NCI-H748 treated with DMSO at 0.1 percent for 48 hours (cell line): ENCODE measurements around the gene EPN2.

Experiments used
- DNase-seq: peaks from one replicate; lab custom pipeline; 2025; lab: John Stamatoyannopoulos, UW

Gene EPN2

DNA sequence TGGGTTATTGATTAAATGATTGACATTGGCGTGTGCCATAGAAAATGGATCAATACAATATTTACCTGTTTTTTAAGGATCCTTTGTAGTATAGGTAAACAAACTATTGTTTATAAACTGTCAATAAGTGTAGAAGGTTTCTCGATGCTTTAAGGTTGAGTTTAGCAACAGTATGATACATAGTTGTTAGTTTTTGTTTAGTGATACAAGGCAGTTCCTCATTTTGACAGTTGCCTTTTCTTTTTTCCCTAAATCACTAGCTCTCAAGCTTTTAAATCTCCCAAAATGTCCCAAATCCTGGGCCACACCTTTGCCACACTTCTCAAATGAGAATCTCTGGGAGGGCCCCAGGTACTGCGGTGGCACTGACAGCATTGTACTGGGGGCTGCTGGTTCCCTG lies 57.3 kb downstream of the EPN2 start:
- no peak for DNase-seq

DNA sequence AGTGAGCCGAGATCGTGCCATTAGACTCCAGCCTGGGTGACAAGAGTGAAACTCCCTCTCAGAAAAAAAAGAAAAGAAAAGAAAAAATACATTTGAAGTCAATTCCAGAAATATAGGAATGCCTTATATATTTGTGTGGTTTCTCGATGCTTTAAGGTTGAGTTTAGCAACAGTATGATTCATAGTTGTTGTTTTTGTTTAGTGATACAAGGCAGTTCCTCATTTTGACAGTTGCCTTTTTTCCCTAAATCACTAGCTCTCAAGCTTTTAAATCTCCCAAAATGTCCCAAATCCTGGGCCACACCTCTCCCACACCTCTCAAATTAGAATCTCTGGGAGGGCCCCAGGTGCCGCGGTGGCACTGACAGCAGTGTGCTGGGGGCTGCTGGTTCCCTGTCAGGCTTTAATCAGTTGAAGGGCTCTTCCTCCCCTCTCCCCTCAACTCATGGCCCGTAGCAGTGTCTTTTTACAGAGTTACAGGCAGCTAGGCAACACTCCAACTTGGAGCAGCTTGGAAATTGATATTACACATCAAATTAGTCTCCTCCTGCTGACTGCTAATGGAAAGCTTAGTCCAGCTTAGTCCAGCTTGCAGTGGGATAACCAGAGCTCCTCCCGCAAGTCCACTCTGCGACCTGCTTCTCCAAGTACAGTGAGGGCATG lies 58.4 kb downstream of the EPN2 start:
- DNase-seq: no peak

DNA sequence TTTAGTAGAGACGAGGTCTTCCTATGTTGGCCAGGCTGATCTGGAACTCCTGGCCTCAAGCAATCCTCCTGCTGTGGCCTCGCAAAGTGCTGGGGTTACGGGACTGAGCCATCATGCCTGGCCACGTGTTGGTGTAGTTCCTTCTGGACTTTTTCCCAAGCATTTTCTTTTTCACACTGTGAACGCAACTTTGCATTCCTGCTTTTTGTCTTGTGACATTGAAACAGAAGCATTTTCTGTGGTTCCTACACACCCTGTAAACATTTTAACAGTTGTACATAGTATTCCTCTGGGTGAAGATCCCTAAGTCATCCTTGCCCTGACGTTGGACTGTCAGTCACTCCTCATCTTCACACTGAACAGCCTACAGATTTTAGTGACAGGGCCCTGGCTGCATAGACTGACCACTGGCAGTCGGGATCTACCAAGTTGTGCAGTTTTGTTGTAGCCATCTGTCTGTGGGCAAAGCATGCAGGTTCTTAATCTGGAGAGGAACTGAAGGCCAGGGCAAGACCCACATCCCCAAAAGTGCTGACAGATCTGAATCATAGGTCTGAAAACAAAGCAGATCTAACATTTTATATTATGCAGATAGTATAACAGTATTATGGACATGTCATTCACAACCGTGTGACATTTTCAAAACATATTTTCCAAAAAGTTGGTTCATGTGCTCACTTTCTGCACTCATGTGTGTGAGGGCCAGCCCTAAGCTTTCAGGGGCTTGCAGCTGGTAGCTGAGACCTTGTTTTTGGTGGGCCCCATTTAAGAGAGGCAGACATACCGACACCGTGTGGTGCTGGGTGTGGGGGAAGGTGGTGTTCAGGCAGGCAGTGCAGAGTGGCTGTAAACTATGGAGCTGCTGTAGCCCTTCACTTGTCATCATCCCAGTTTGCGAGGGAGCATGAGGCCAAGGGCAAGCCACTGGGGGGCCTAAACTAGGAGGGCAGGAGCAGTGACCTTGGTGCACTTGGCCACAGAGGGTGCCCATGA lies 59.9 kb downstream of the EPN2 start:
- no peak for DNase-seq

DNA sequence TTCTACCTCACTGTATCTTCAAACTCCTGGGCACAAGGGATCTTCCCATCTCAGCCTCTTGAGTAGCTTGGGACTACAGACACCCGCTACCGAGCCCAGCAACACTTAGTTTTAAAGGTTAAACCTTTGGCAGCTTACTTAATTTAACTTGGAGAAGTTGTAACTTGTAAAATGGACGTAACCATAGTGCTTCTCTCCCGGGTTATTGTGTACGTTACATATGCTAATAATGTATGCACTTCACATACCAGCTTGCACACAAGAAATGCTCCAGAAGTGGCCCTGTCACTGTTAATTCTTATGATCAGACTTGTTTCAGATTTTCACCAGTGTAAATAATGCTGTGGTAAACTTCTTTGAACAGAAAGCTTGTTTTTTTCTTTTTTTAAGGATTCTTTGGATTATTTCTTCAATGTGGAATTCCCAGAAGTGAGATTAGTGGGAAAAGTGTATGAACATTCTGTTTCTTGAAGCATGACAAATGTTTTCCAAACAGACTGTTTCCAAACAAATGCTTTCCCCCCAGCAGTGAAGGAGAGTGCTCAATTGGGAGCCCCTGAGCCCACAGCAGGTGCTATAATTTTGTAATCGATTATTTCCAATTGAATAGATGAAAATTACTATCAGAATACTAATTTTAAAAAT lies 61.5 kb downstream of the EPN2 start:
- no peak for DNase-seq

DNA sequence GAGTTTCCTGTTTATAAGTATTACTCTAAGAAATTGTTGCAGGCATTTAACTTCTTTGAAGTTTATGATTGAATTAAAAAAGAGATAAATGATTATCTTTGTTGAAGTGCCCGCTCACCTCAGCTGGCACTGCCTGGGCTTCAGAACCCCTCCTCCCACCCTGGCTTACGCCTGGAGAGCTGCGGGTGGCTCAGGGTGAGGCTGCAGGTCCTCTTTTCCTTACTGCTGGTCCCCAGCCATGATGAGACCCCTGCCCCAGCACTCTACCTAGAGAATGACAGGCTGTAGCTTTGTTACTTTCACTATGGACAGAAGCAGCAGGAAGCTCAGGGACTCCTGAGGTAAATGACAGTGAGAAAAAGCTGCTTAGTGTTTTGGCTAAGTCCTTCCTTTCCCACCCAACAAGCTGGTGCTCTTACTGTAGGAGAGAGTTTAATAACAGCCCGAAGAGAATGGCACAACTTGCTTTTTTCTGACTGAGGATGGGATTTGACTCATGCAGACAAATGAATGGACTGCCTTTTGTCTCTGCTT lies 62.1 kb downstream of the EPN2 start:
- no peak for DNase-seq

- DNase-seq: no peak
Measured at GRCh38 chr17:19299866-19300265, 62.7 kb downstream of the EPN2 start.

DNA sequence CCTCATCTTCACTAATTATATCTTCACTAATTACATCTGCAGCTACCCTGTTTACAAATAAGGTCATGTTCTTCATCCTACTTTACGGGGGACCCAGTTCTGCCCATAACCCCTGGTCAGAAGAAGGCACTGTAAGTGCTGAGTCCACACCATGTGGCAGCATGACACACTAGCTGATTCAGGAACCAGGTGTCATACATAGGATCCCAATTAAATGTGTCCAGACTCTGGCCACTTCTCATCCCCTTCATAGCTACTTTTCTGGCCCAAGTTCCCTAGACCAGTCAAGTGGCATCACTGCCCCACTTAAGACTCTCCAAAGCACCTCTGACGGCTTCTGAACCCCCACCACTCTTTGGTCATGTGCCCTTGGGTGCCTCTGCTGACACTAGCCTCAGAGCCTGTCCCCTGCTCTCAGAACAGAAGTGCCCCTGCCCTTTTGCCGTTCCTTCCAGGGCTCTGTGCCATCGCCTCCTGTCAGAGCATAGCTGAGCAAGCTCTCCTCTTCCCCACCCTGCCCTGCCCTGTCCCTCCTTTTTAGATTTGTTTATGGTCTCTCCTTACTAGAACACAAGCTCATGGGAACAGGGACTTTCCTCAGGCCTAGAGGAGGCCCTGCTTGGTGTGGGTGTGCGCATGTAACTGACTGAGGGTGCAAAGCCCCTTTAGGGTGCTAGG lies 64.2 kb downstream of the EPN2 start:
- DNase-seq: no peak

DNA sequence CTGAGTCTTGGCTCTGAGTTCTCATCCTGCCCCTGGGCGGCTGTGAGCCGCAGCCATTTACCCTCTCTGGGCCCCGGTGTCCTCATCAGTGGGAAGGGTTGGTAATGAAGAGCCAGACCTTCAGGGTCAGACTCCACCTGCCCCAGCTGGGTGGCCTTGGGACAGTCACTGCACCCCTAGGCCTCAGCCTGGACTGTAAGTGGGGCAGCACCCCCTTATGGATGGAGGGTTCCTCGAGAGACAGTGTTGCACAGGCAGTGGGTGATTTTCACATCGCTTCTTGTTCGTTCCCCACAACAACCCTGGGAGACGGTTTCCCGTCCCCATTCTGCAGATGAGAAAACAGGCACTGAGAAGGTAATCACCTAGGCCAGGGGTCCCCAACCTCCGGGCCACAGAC lies 64.8 kb downstream of the EPN2 start:
- DNase-seq: no peak

DNA sequence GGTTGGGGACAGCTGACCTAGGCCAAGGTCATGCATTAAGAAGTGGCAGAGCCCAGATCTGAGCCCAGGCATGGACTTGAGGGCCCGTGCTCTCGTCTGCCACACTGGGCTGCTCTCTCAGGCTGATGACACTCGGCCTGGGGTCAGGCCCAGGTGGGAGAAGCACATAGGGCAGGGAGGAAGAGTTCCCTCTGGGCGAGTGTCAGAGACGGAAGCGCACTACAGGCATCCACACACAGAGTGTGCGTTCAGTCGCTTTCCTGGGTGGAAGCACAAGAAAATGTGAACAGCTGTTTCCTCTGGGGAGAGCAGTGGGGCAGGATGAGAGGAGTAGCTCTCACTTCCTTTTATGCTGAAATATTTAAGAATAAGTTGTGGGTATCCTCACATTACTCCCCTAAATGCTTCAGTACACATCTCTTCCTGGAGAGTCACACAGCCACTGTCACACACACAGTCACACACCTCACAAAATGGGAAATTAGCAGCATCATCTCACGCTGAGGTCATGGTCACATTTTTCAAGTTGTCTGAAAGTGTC lies 65.7 kb downstream of the EPN2 start:
- DNase-seq: no peak

DNA sequence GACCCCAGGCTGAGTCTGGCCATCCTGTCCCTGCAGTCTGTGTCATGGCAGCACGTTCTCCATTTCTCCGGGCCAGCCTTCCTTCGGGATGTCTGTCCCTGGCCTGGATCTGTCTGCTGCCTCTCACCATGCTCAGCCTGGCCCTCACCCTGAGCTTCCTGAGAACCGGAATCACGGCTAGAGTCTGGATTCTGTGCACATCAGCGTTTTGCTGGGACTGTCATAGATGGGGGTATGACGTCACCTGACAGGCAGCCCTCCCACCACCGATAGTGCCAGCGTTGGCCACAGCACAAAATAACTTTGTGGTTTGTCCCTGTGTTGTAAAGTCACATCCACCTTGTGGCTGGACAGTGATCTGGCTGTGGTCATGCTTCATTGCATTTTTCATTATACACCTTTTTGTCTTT lies 66.2 kb downstream of the EPN2 start:
- DNase-seq: no peak

GRCh38 chr17:19304209-19304608 lies 67.0 kb downstream of the EPN2 start:
- no peak for DNase-seq

DNA sequence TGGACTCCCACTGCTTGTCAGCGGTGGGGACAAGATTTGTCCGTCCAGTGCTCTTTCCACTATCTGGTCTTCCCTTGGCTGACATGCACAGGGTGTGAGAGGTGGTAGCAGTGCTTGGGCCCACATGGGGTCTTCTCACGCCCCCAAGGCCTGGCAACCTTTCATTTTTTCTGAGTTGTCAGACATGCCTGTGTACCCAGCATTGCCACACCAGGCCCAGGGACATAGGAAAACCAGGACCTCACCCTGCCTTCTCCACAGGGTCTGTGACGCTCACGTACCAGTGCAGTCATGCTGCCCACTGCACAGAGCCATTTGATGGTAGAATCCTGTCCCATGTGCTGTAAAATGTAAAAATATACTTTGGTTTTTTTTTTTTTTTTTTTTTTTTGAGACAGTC lies 67.6 kb downstream of the EPN2 start:
- DNase-seq: no peak

DNA sequence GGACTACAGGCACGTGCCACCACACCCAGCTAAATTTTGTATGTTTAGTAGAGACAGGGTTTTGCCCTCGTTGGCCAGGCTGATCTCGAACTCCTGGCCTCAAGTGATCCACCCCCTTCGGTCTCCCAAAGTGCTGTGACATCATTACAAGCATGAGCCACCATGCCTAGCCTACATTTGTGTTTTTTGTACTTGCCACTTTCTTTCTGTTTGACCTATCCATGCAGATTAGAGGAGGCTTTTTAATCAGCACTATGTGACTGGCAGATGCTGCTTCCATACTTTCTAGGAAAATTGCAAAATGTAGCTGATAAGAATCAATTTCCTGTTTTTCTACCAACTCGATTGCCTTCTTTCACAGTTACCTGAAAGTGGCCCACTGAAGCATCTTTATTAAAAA lies 68.1 kb downstream of the EPN2 start:
- DNase-seq: no peak

- no peak for DNase-seq
Measured at GRCh38 chr17:19305761-19306159, 68.6 kb downstream of the EPN2 start.

GRCh38 chr17:19306160-19307111 lies 69.3 kb downstream of the EPN2 start:
- no peak for DNase-seq

- DNase-seq: no peak
Measured at GRCh38 chr17:19307521-19307920, 70.4 kb downstream of the EPN2 start.

GRCh38 chr17:19308398-19308797 lies 71.2 kb downstream of the EPN2 start:
- DNase-seq: no peak

GRCh38 chr17:19309701-19310100 lies 72.5 kb downstream of the EPN2 start:
- no peak for DNase-seq

- no peak for DNase-seq
Measured at GRCh38 chr17:19310151-19310550, 73.0 kb downstream of the EPN2 start.

DNA sequence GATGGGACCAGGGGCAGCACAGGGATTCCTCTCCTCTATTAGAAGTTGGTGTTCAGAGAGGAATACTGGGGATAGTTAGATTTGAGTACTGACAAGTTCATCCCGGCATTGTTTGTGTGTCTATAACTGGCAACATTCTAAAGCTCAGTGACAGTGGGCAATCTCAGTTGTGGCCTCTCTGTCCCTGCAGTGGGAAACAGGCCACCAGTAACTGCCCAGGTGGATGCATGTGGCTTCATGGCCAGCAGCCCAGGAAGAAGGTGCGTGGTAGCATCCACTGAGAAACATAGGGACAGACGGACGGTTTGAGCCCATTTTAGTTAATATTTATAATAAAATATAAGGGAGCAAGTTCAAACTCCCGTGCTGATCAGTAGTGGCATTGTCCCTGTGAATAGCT lies 73.8 kb downstream of the EPN2 start:
- DNase-seq: no peak
